Measurements from ENCODE around the gene NBEAL2.

Gene NBEAL2

GRCh38 chr3:46978985-46979944 is at the start of gene NBEAL2:
Gene NBEAL2, plus strand, starts transcription at chr3:46979666. Its CDS starts 196 bp downstream, at chr3:46979862.
- peak; percentile 93 to 98 for DNase-seq (ENCODE audit: low read depth in 2 of 2)

- no peak for DNase-seq (ENCODE audit: low read depth in 2 of 2)
Observed at GRCh38 chr3:46930166-46930944, 49.1 kb upstream of the NBEAL2 start.

- DNase-seq (ENCODE audit: low read depth in 2 of 2) = no peak
Observed at GRCh38 chr3:46930945-46931403, 48.5 kb upstream of the NBEAL2 start.

GRCh38 chr3:46931631-46932331 is 47.7 kb upstream of the NBEAL2 start:
- no peak for DNase-seq (ENCODE audit: low read depth in 2 of 2)

- DNase-seq (ENCODE audit: low read depth in 2 of 2) = no peak
Observed at GRCh38 chr3:46932455-46933225, 46.8 kb upstream of the NBEAL2 start.

- no peak for DNase-seq (ENCODE audit: low read depth in 2 of 2)
Observed at GRCh38 chr3:46933261-46933660, 46.2 kb upstream of the NBEAL2 start.

- no peak for DNase-seq (ENCODE audit: low read depth in 2 of 2)
Observed at GRCh38 chr3:46934072-46934471, 45.4 kb upstream of the NBEAL2 start.

GRCh38 chr3:46934498-46935167 is 44.8 kb upstream of the NBEAL2 start:
- no peak for DNase-seq (ENCODE audit: low read depth in 2 of 2)

GRCh38 chr3:46935168-46935858 is 44.2 kb upstream of the NBEAL2 start:
- DNase-seq (ENCODE audit: low read depth in 2 of 2) = no peak

GRCh38 chr3:46935989-46936558 is 43.4 kb upstream of the NBEAL2 start:
- no peak for DNase-seq (ENCODE audit: low read depth in 2 of 2)

- DNase-seq (ENCODE audit: low read depth in 2 of 2) = no peak
Observed at GRCh38 chr3:46936733-46937250, 42.7 kb upstream of the NBEAL2 start.

GRCh38 chr3:46938118-46938517 is 41.3 kb upstream of the NBEAL2 start:
- DNase-seq (ENCODE audit: low read depth in 2 of 2) = no peak

- DNase-seq (ENCODE audit: low read depth in 2 of 2) = no peak
Observed at GRCh38 chr3:46939578-46940445, 39.7 kb upstream of the NBEAL2 start.

GRCh38 chr3:46942076-46942475 is 37.4 kb upstream of the NBEAL2 start:
- no peak for DNase-seq (ENCODE audit: low read depth in 2 of 2)

- DNase-seq (ENCODE audit: low read depth in 2 of 2) = no peak
Observed at GRCh38 chr3:46942481-46943236, 36.8 kb upstream of the NBEAL2 start.

- DNase-seq (ENCODE audit: low read depth in 2 of 2) = no peak
Observed at GRCh38 chr3:46943237-46944187, 36.0 kb upstream of the NBEAL2 start.

Measured in stimulated activated CD4-positive, alpha-beta T cell treated with anti-CD3 and anti-CD28 coated beads, Interleukin-4, amount 100 ng/mL, for 48 hours (primary cell).